KBM-7 (cell line): ENCODE results near the gene GPANK1.

Source experiments
- DNase-seq: peaks from one replicate; pipeline ENCODE4 v3.0.0-alpha.2; 2015
- in situ Hi-C: fragments of 300-500 bp; cut with MboI; formaldehyde crosslinking; loops from 2 replicates; pipeline ENCODE4 v1.14.3; 2020; ENCODE audit warnings: low sequenced_read_pairs, low pct_unique_long_range_greater_than_20kb, mixed read lengths

The GPANK1 gene

GRCh38 chr6:31652925-31653724, 11.7 kb downstream of the GPANK1 start:
- no peak for DNase-seq
- in situ Hi-C loops = no loop called here

- DNase-seq = peak; percentile 82
Observed at GRCh38 chr6:31651602-31652191, 13.1 kb downstream of the GPANK1 start.

GRCh38 chr6:31645325-31645724, 19.5 kb downstream of the GPANK1 start:
- DNase-seq = no peak
- in situ Hi-C loops = no loop called here

More at GRCh38 chr6:31651602-31652191, 13.1 kb downstream of the GPANK1 start:
- in situ Hi-C loops = no loop called here

DNA sequence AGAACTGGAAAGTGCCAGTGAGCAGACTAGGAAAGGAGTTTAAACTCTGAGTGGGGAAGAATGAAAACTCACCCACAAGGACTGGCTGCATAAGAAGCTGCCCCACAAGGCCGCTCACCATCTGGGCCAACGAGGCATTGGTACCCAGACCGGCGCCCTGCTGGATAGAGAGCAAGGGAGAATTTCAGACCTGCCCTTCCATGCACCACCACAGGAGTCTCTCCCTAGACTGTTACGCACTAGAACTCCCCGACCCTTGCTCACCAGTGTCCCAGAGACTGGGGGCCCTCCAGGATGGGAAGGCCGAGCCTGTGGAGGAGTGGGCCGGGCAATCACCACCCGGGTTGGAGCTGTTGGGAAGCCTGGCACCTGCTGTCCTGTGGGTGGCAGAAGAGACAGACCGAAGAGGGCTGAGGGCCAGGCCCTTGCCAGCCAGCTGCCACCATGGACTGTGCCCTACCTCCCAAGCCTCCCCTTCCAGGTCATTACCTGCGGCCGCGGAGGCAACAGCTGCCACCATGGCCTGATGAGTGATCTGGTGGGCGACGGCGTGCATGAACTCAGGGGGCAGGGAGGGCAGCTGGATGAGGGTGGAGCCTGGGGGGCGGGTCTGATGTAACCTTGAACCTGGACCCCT, 20.9 kb downstream of the GPANK1 start:
- in situ Hi-C loops = no loop called here
- DNase-seq = no peak

GRCh38 chr6:31642798-31643570, 21.8 kb downstream of the GPANK1 start:
- no peak for DNase-seq
- in situ Hi-C loops = no loop called here

GRCh38 chr6:31641370-31641769, 23.4 kb downstream of the GPANK1 start:
- in situ Hi-C loops = no loop called here
- DNase-seq = no peak

- in situ Hi-C loops = no loop called here
- DNase-seq = no peak
Observed at GRCh38 chr6:31640612-31641011, 24.2 kb downstream of the GPANK1 start.

GRCh38 chr6:31639449-31639861, 25.3 kb downstream of the GPANK1 start:
- in situ Hi-C loops = no loop called here
- no peak for DNase-seq

- in situ Hi-C loops = no loop called here
- no peak for DNase-seq
Observed at GRCh38 chr6:31639043-31639442, 25.8 kb downstream of the GPANK1 start.

DNA sequence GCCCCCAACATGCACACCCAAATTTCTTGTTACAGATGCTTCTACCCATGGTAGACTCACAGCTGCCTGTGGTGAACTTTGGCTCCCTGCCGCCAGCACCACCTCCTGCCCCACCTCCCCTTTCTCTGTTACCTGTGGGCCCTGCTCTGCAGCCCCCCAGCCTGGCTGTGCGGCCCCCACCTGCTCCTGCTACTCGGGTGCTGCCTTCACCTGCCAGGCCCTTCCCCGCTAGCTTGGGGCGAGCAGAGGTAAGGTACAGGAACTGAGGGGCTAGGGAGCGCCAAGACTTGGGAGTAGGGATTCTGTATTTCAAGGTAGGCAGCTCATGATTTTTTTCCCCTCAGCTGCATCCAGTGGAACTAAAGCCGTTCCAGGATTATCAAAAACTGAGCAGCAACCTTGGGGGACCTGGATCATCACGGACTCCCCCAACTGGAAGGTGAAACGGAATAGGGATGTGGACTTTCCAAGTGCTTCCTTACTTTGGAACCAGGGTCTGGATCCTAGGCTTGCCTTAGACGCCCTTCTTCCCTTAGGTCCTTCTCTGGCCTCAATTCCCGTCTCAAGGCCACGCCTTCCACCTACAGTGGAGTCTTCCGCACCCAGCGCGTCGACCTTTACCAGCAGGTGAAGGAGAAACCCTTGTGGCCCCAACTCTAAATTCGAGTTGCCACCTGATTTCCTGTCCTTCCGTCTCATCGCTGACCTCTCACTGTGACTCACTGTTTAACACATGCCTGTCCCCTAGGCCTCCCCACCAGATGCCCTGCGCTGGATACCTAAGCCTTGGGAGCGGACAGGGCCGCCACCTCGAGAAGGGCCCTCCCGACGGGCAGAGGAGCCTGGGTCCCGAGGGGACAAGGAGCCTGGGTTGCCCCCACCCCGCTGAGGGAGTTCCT, 27.9 kb downstream of the GPANK1 start:
- DNase-seq = no peak
- in situ Hi-C loops = no loop called here

GRCh38 chr6:31634969-31635575, 29.7 kb downstream of the GPANK1 start:
- in situ Hi-C loops = no loop called here
- DNase-seq = no peak

DNA sequence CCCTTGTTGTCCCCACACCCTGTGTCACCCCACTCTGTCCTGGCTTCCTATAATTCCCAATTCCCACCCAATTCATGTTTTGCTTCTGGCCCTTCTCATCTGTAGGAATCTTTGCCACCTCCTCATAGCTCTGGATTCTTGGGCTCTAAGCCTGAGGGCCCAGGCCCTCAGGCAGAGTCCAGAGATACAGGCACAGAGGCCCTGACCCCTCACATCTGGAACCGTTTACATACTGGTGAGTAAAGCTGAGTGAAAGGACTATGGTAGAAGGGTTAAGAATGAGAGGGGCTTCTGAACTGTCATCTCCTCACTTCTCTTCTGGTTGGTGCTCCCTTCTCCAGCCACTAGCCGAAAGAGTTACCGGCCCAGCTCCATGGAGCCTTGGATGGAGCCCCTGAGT, 30.7 kb downstream of the GPANK1 start:
- in situ Hi-C loops = no loop called here
- DNase-seq = no peak

GRCh38 chr6:31633447-31633846, 31.4 kb downstream of the GPANK1 start:
- in situ Hi-C loops = no loop called here
- DNase-seq = no peak

- DNase-seq = no peak
- in situ Hi-C loops = no loop called here
Observed at GRCh38 chr6:31632279-31632946, 32.4 kb downstream of the GPANK1 start.

DNA sequence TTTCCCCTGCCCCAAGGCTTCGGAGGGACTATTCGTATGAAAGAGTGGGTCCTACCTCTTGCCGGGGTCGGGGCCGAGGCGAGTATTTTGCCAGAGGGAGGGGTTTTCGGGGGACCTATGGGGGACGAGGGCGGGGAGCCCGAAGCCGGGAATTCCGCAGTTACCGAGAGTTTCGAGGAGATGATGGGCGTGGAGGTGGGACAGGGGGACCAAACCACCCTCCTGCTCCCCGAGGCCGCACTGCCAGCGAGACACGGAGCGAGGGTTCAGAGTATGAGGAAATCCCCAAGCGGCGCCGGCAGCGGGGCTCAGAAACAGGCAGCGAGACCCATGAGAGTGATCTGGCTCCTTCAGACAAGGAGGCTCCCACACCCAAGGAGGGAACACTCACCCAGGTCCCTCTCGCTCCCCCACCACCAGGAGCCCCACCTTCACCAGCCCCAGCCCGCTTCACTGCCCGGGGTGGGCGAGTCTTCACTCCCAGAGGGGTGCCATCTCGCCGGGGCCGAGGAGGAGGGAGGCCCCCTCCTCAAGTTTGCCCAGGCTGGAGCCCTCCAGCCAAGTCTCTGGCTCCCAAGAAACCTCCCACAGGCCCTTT, 33.0 kb downstream of the GPANK1 start:
- in situ Hi-C loops = no loop called here
- DNase-seq = no peak

- DNase-seq = no peak
- in situ Hi-C loops = no loop called here
Observed at GRCh38 chr6:31631209-31631608, 33.6 kb downstream of the GPANK1 start.

GRCh38 chr6:31630177-31630934, 34.4 kb downstream of the GPANK1 start:
- DNase-seq = no peak
- in situ Hi-C loops = no loop called here
